Measurements from ENCODE around the gene PPP4R4. TPM values are rescaled to one million over a fixed set of nuclear protein-coding genes. Genes with fewer than 3 reads are reported as not detected.

The PPP4R4 gene
- total RNA-seq, 1 experiment from 2014 or later, result 1.1 TPM

DNA sequence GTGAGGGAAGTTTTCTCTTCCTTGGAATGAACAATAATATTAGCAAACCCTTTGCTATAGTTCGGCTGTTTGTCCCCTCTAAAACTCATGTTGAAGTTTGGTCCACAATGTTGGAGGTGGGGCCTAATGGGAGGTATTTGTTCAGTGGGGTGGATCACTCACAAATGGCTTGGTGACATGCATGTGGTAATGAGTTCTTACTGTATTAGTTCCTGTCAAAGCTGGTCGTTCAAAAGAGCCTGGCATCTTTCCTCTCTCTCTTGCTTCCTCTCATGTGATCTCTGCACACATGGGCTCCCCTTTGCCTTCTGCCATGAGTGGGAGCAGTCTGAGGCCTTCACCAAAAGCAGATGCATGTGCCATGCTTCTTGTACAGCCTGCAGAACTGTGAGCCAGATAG lies 13.1 kb upstream of the PPP4R4 start:
- POLR2A ChIA-PET, result no interaction called here
- in situ Hi-C loops (cut with HindIII; ENCODE audit: low pct_unique_long_range_greater_than_20kb, low sequenced_read_pairs) (no loop called here), intact Hi-C loops (cut with micrococcal nuclease; ENCODE audit: unreplicated experiment) (no loop called here)
- BruUV-seq (replicated peaks), result no TSS peak
- Histone ChIP-seq H3K27ac (ENCODE audit: low read length) (no peak overlapping the region), H3K4me1 (ENCODE audit: control insufficient read depth, insufficient read depth, low read length) (no peaks in the 10 kb centered on the region), H3K4me3 (ENCODE audit: low read depth in 2 of 2, low read length in 2 of 2) (no peak overlapping the region), H3K9me3 (ENCODE audit: control insufficient read depth, insufficient read depth, low read depth, low read length) (no peaks in the 10 kb centered on the region), H3K36me3 (ENCODE audit: control insufficient read depth, insufficient read depth, low read length) (no peaks in the 10 kb centered on the region), H3K27me3 (ENCODE audit: control insufficient read depth, insufficient read depth, low read length) (peaks cover 4% of the 10 kb centered on the region; the same call in 1 of the 2 replicates)
- no peak for ATAC-seq
- CTCF ChIA-PET, result no interaction called here
- TF ChIP-seq REST (IDR thresholded peaks at IDR 0.05; ENCODE audit: insufficient read depth in 1 of 2, low read depth in 2 of 2, low read length in 1 of 2) (no peak), POLR2AphosphoS5 (IDR thresholded peaks at IDR 0.05; ENCODE audit: low read depth, low read length) (no peak), TCF7L2 (IDR thresholded peaks at IDR 0.05; ENCODE audit: low read depth, low read length) (no peak), CTCF (IDR thresholded peaks at IDR 0.05) (no peak), SIN3A (IDR thresholded peaks at IDR 0.05; ENCODE audit: borderline replicate concordance, insufficient read depth, low read depth, low read length) (no peak)
- no peak for DNase-seq (ENCODE audit: low read depth, low spot score)

GRCh38 chr14:94161981-94162380 lies 12.1 kb upstream of the PPP4R4 start:
- BruUV-seq (replicated peaks), result no TSS peak
- in situ Hi-C loops (cut with HindIII; ENCODE audit: low pct_unique_long_range_greater_than_20kb, low sequenced_read_pairs), result no loop called here
- ATAC-seq (no peak), DNase-seq (ENCODE audit: low read depth, low spot score) (no peak)
- Histone ChIP-seq H3K4me3 (ENCODE audit: low read depth in 2 of 2, low read length in 2 of 2) (no peak overlapping the region), H3K4me1 (ENCODE audit: control insufficient read depth, insufficient read depth, low read length) (no peaks in the 10 kb centered on the region), H3K36me3 (ENCODE audit: control insufficient read depth, insufficient read depth, low read length) (no peaks in the 10 kb centered on the region), H3K27ac (ENCODE audit: low read length) (no peak overlapping the region), H3K27me3 (ENCODE audit: control insufficient read depth, insufficient read depth, low read length) (peaks cover 4% of the 10 kb centered on the region; the same call in 1 of the 2 replicates), H3K9me3 (ENCODE audit: control insufficient read depth, insufficient read depth, low read depth, low read length) (no peaks in the 10 kb centered on the region)
- intact Hi-C loops (cut with micrococcal nuclease; ENCODE audit: unreplicated experiment), result no loop called here
- TF ChIP-seq SIN3A (IDR thresholded peaks at IDR 0.05; ENCODE audit: borderline replicate concordance, insufficient read depth, low read depth, low read length) (no peak), TCF7L2 (IDR thresholded peaks at IDR 0.05; ENCODE audit: low read depth, low read length) (no peak), POLR2AphosphoS5 (IDR thresholded peaks at IDR 0.05; ENCODE audit: low read depth, low read length) (no peak), REST (IDR thresholded peaks at IDR 0.05; ENCODE audit: insufficient read depth in 1 of 2, low read depth in 2 of 2, low read length in 1 of 2) (no peak)
- ChIA-PET POLR2A (no interaction called here), CTCF (interaction anchor here (0.5 kb wide), 1 partner anchor 18 kb away, joined by 4 read pairs; no protein-coding TSS in a partner anchor)
